ENCODE data around the gene GLG1.

DNA sequence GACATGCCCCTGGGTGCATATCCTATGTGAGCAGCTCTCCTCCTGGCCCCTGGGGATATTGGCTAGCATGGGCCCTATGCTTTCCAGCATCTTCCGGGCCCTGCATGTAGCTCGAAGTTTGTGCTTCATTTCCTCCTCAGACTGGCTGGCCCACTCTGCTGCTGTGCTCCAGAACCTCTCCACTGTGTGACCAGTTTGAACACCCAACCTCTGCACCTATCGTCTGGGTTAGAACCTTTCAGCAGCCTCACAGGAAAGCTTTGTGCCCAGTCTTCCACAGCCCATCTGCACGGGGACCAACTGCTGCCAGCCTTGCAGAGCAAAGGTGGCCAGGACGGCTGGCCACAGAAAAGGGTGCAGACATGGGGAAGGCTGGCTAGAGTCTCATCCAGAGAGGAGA, 175.4 kb downstream of the GLG1 start:
- no peak for TF ChIP-seq POLR2AphosphoS5 (IDR thresholded peaks at IDR 0.05)
- TF ChIP-seq, protein P1, sequence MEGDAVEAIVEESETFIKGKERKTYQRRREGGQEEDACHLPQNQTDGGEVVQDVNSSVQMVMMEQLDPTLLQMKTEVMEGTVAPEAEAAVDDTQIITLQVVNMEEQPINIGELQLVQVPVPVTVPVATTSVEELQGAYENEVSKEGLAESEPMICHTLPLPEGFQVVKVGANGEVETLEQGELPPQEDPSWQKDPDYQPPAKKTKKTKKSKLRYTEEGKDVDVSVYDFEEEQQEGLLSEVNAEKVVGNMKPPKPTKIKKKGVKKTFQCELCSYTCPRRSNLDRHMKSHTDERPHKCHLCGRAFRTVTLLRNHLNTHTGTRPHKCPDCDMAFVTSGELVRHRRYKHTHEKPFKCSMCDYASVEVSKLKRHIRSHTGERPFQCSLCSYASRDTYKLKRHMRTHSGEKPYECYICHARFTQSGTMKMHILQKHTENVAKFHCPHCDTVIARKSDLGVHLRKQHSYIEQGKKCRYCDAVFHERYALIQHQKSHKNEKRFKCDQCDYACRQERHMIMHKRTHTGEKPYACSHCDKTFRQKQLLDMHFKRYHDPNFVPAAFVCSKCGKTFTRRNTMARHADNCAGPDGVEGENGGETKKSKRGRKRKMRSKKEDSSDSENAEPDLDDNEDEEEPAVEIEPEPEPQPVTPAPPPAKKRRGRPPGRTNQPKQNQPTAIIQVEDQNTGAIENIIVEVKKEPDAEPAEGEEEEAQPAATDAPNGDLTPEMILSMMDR (IDR thresholded peaks at IDR 0.05) = no peak

Data from transverse colon (tissue), 4 donors.